Parathyroid adenoma (tissue), 2 donors: ENCODE data around the gene LRRC37A.
"Not testable (repeated sequence)": the region's sequence is repeated elsewhere in the genome, so short reads cannot be mapped to it uniquely, and the experiment has no call there.

ENCODE experiments used
- H2AFZ ChIP-seq: fragments of 300-600 bp; sonication (generic); one replicate; pipeline ENCODE4 v1.7.0; 2017; ENCODE audit warnings: antibody characterized with exemption, mild to moderate bottlenecking
- H3K27ac ChIP-seq: fragments of 300-600 bp; sonication (generic); one replicate; pipeline ENCODE4 v1.7.0; 2017
- H3K27me3 ChIP-seq: fragments of 300-600 bp; sonication (generic); one replicate; pipeline ENCODE4 v1.7.0; 2017; ENCODE audit warnings: low read length; ENCODE audit not compliant: control insufficient read depth, insufficient read depth
- H3K36me3 ChIP-seq: fragments of 300-600 bp; sonication (generic); one replicate; pipeline ENCODE4 v1.7.0; 2017; ENCODE audit warnings: low read length; ENCODE audit not compliant: control insufficient read depth, insufficient read depth
- H3K4me1 ChIP-seq: fragments of 300-600 bp; sonication (generic); one replicate; pipeline ENCODE4 v1.7.0; 2017; ENCODE audit warnings: control low read depth
- H3K4me2 ChIP-seq: fragments of 300-600 bp; sonication (generic); one replicate; pipeline ENCODE4 v1.7.0; 2017; ENCODE audit warnings: low read length
- H3K4me3 ChIP-seq: fragments of 300-600 bp; sonication (generic); one replicate; pipeline ENCODE4 v1.7.0; 2017; ENCODE audit warnings: low read depth, low read length
- H3K79me2 ChIP-seq: fragments of 300-600 bp; sonication (generic); one replicate; pipeline ENCODE4 v1.7.0; 2017; ENCODE audit warnings: control low read depth
- H3K9ac ChIP-seq: fragments of 300-600 bp; sonication (generic); one replicate; pipeline ENCODE4 v1.7.0; 2017; ENCODE audit warnings: mild to moderate bottlenecking
- H3K9me3 ChIP-seq: fragments of 300-600 bp; sonication (generic); one replicate; pipeline ENCODE4 v1.7.0; 2017; ENCODE audit warnings: low read length; ENCODE audit not compliant: control insufficient read depth
- CTCF ChIP-seq: fragments of 300-600 bp; sonication (generic); IDR thresholded peaks from one replicate; pipeline ENCODE4 v1.7.0; 2017; ENCODE audit warnings: antibody characterized with exemption, mild to moderate bottlenecking
- donor health status: primary hyperparathyroidism.

LRRC37A gene

GRCh38 chr17:46273541-46274236, 21.2 kb upstream of the LRRC37A start:
- Histone ChIP-seq H3K4me3 (no peak overlapping the region), H3K9me3 (no peaks in the 10 kb centered on the region), H3K27me3 (no peaks in the 10 kb centered on the region), H3K4me1 (no peaks in the 10 kb centered on the region), H3K79me2 (no peaks in the 10 kb centered on the region), H2AFZ (no peak overlapping the region), H3K36me3 (no peaks in the 10 kb centered on the region), H3K9ac (no peak overlapping the region), H3K4me2 (no peak overlapping the region), H3K27ac (no peak overlapping the region)
- no peak for TF ChIP-seq CTCF

GRCh38 chr17:46274238-46274637, 20.7 kb upstream of the LRRC37A start:
- Histone ChIP-seq H3K79me2 (no peaks in the 10 kb centered on the region), H3K27me3 (no peaks in the 10 kb centered on the region), H2AFZ (no peak overlapping the region), H3K4me1 (no peaks in the 10 kb centered on the region), H3K9me3 (no peaks in the 10 kb centered on the region), H3K36me3 (no peaks in the 10 kb centered on the region), H3K4me2 (no peak overlapping the region), H3K9ac (no peak overlapping the region), H3K27ac (no peak overlapping the region), H3K4me3 (no peak overlapping the region)
- TF ChIP-seq CTCF = no peak

GRCh38 chr17:46276728-46277479, 18.0 kb upstream of the LRRC37A start:
- not testable (repeated sequence) for H3K27me3 ChIP-seq, H3K79me2 ChIP-seq, H3K4me1 ChIP-seq, H3K4me2 ChIP-seq, H3K36me3 ChIP-seq, H3K9me3 ChIP-seq, H3K27ac ChIP-seq, H3K9ac ChIP-seq, H2AFZ ChIP-seq, H3K4me3 ChIP-seq

- H2AFZ ChIP-seq, H3K9me3 ChIP-seq, H3K4me2 ChIP-seq, H3K4me3 ChIP-seq, H3K4me1 ChIP-seq, H3K27me3 ChIP-seq, H3K27ac ChIP-seq, H3K79me2 ChIP-seq, H3K36me3 ChIP-seq, H3K9ac ChIP-seq: not testable (repeated sequence)
Observed at GRCh38 chr17:46281336-46281735, 13.6 kb upstream of the LRRC37A start.

- H3K9me3 ChIP-seq, H3K4me1 ChIP-seq, H3K36me3 ChIP-seq, H3K27ac ChIP-seq, H3K9ac ChIP-seq, H2AFZ ChIP-seq, H3K4me3 ChIP-seq, H3K79me2 ChIP-seq, H3K4me2 ChIP-seq, H3K27me3 ChIP-seq: not testable (repeated sequence)
Observed at GRCh38 chr17:46282635-46283034, 12.3 kb upstream of the LRRC37A start.

GRCh38 chr17:46284467-46284866, 10.5 kb upstream of the LRRC37A start:
- not testable (repeated sequence) for H3K9me3 ChIP-seq, H3K27ac ChIP-seq, H2AFZ ChIP-seq, H3K4me2 ChIP-seq, H3K9ac ChIP-seq, H3K36me3 ChIP-seq, H3K4me1 ChIP-seq, H3K79me2 ChIP-seq, H3K27me3 ChIP-seq, H3K4me3 ChIP-seq

GRCh38 chr17:46285500-46285899, 9.4 kb upstream of the LRRC37A start:
- H3K4me2 ChIP-seq = not testable (repeated sequence)

More at GRCh38 chr17:46285500-46285899, 9.4 kb upstream of the LRRC37A start:
- not testable (repeated sequence) for H3K79me2 ChIP-seq, H3K27me3 ChIP-seq, H2AFZ ChIP-seq, H3K4me1 ChIP-seq, H3K9me3 ChIP-seq, H3K4me3 ChIP-seq, H3K27ac ChIP-seq, H3K36me3 ChIP-seq, H3K9ac ChIP-seq
